HG02678 (cell line): ENCODE results near the gene PREB.

ENCODE experiments used
- ATAC-seq: cut with Tn5 transposase; IDR thresholded peaks from one replicate; pipeline ENCODE4 v1.9.1; 2021; ENCODE audit warnings: mild to moderate bottlenecking, moderate library complexity; ENCODE audit not compliant: unreplicated experiment

Gene PREB

GRCh38 chr2:27083410-27084296 is 50.8 kb downstream of the PREB start:
- ATAC-seq, result no peak

DNA sequence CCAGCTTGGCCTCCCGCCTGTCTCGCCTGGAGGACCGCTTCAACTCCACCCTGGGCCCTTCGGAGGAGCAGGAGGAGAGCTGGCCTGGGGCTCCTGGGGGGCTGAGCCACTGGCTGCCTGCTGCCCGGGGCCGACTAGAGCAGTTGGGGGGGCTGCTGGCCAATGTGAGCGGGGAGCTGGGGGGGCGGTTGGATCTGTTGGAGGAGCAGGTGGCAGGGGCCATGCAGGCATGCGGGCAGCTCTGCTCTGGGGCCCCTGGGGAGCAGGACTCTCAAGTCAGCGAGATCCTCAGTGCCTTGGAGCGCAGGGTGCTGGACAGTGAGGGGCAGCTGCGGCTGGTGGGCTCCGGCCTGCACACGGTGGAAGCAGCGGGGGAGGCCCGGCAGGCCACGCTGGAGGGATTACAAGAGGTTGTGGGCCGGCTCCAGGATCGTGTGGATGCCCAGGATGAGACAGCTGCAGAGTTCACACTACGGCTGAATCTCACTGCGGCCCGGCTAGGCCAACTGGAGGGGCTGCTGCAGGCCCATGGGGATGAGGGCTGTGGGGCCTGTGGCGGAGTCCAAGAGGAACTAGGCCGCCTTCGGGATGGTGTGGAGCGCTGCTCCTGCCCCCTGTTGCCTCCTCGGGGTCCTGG is 51.5 kb downstream of the PREB start:
- ATAC-seq, result no peak

DNA sequence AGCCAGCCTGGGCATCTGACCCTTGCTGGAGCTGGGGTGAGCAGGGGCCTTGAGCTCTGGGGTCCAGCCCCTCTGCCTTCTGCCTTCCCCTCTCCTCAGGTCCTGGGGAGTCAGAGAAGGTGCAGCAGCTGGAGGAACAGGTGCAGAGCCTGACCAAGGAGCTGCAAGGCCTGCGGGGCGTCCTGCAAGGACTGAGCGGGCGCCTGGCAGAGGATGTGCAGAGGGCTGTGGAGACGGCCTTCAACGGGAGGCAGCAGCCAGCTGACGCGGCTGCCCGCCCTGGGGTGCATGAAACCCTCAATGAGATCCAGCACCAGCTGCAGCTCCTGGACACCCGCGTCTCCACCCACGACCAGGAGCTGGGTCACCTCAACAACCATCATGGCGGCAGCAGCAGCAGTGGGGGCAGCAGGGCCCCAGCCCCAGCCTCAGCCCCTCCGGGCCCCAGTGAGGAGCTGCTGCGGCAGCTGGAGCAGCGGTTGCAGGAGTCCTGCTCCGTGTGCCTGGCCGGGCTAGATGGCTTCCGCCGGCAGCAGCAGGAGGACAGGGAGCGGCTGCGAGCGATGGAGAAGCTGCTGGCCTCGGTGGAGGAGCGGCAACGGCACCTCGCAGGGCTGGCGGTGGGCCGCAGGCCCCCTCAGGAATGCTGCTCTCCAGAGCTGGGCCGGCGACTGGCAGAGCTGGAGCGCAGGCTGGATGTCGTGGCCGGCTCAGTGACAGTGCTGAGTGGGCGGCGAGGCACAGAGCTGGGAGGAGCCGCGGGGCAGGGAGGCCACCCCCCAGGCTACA is 52.3 kb downstream of the PREB start:
- no peak for ATAC-seq
